ENCODE measurements around the gene FAM83F. TPM values are rescaled to one million over a fixed set of nuclear protein-coding genes. Genes with fewer than 3 reads are reported as not detected.

FAM83F gene
- total and polyA plus RNA-seq, 10 of the 15 experiments (the other 5 are each of a cell fraction or from before 2014, with no cell fraction given), result 0.01 to 0.05 (median 0.01) TPM; not detected in 7

DNA sequence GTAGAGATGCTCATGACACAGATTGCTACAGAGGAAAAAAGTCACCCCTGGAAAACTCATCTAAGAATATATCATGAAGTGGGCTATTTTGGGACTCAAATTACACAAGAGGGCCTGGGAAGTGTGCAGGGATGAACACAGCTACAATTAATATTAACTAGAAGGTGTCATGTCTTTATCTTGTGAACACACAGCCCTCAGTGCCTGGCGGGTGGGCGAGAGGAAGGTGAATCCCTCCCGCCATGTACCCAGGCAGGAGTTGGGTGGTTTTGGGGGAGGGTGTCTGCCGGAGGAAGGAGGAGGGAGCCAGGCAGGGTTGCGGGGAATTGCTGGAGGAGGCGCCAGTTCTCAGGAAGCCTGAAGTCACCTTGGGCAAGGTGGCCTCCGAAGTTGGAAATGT lies 5.1 kb upstream of the FAM83F start:
- Histone ChIP-seq H3K4me2 (ENCODE audit: control insufficient read depth, insufficient read depth) (no peak overlapping the region), H3K27ac (ENCODE audit: control insufficient read depth, insufficient read depth) (no peak overlapping the region), H3K79me2 (ENCODE audit: control insufficient read depth, insufficient read depth, low read length) (no peaks in the 10 kb centered on the region), H3K4me3 (no peak overlapping the region), H4K20me1 (ENCODE audit: control insufficient read depth, insufficient read depth) (no peaks in the 10 kb centered on the region), H3K9ac (ENCODE audit: control insufficient read depth, insufficient read depth, low read length) (no peak overlapping the region), H2AFZ (ENCODE audit: control insufficient read depth, low read depth, low read length) (no peak overlapping the region), H3K27me3 (replicated peaks in 1 of 2; ENCODE audit: control insufficient read depth in 2 of 2, insufficient read depth in 2 of 2, low read length in 1 of 2) (peaks cover 0 to 6% of the 10 kb centered on the region in 2 experiments; a peak in 2 of 4 replicates), H3K4me1 (ENCODE audit: control insufficient read depth, insufficient read depth, low read length) (peaks cover 11% of the 10 kb centered on the region), H3K9me3 (replicated peaks; ENCODE audit: control insufficient read depth, insufficient read depth, low read length) (no peaks in the 10 kb centered on the region), H3K36me3 (ENCODE audit: control insufficient read depth in 2 of 2, insufficient read depth in 2 of 2, low read length in 1 of 2) (no peaks in the 10 kb centered on the region)
- WGBS (ENCODE audit: insufficient coverage, insufficient replicate concordance, low lambda C conversion rate, missing lambda C conversion rate), result 67% methylated on average over 7 of the region's 7 CpGs
- ChIA-PET CTCF (no interaction called here), RAD21 (ENCODE audit: unreplicated experiment) (no interaction called here), POLR2A (no interaction called here), SMC1A (ENCODE audit: uncharacterized antibody, unreplicated experiment) (no interaction called here)
- FAIRE-seq (no peak), DNase-seq (ENCODE audit: low read depth, low spot score) (no peak), ATAC-seq (no peak)
- intact Hi-C loops (cut with micrococcal nuclease; ENCODE audit: unreplicated experiment) (no loop called here), in situ Hi-C loops (cut with MboI) (no loop called here)
- BruUV-seq (replicated peaks), result no TSS peak
- TF ChIP-seq MEF2B (IDR thresholded peaks at IDR 0.05; ENCODE audit: partially characterized antibody, poor library complexity, severe bottlenecking), result no peak
- no peak for TF ChIP-seq RB1 (IDR thresholded peaks at IDR 0.05; ENCODE audit: borderline replicate concordance)
- TF ChIP-seq ZSCAN29 (IDR thresholded peaks at IDR 0.05), result no peak
- TF ChIP-seq, protein P1, sequence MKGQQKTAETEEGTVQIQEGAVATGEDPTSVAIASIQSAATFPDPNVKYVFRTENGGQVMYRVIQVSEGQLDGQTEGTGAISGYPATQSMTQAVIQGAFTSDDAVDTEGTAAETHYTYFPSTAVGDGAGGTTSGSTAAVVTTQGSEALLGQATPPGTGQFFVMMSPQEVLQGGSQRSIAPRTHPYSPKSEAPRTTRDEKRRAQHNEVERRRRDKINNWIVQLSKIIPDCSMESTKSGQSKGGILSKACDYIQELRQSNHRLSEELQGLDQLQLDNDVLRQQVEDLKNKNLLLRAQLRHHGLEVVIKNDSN (IDR thresholded peaks at IDR 0.05; ENCODE audit: borderline replicate concordance, extremely low read length, insufficient read depth, low read depth, low read length), result no peak
- TF ChIP-seq HDAC2 (IDR thresholded peaks at IDR 0.05), result no peak
- no peak for TF ChIP-seq SREBF2 (IDR thresholded peaks at IDR 0.05; ENCODE audit: low read length)
- TF ChIP-seq, protein P2, sequence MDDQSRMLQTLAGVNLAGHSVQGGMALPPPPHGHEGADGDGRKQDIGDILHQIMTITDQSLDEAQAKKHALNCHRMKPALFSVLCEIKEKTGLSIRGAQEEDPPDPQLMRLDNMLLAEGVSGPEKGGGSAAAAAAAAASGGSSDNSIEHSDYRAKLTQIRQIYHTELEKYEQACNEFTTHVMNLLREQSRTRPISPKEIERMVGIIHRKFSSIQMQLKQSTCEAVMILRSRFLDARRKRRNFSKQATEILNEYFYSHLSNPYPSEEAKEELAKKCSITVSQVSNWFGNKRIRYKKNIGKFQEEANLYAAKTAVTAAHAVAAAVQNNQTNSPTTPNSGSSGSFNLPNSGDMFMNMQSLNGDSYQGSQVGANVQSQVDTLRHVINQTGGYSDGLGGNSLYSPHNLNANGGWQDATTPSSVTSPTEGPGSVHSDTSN (IDR thresholded peaks at IDR 0.05; ENCODE audit: insufficient replicate concordance, low read depth, low read length), result no peak
- TF ChIP-seq MAX (IDR thresholded peaks at IDR 0.05; ENCODE audit: low read depth, low read length), result no peak
- no peak for TF ChIP-seq CHD2 (IDR thresholded peaks at IDR 0.05; ENCODE audit: borderline replicate concordance, low read depth, low read length)
- no peak for TF ChIP-seq PRDM15 (CRISPR knock-in tag; IDR thresholded peaks at IDR 0.05)
- no peak for TF ChIP-seq SP1 (IDR thresholded peaks at IDR 0.05; ENCODE audit: low read depth, low read length)
- no peak for TF ChIP-seq CBX5 (IDR thresholded peaks at IDR 0.05; ENCODE audit: low read depth)
- no peak for TF ChIP-seq ZNF207 (IDR thresholded peaks at IDR 0.05; ENCODE audit: borderline replicate concordance)
- TF ChIP-seq, protein P3, sequence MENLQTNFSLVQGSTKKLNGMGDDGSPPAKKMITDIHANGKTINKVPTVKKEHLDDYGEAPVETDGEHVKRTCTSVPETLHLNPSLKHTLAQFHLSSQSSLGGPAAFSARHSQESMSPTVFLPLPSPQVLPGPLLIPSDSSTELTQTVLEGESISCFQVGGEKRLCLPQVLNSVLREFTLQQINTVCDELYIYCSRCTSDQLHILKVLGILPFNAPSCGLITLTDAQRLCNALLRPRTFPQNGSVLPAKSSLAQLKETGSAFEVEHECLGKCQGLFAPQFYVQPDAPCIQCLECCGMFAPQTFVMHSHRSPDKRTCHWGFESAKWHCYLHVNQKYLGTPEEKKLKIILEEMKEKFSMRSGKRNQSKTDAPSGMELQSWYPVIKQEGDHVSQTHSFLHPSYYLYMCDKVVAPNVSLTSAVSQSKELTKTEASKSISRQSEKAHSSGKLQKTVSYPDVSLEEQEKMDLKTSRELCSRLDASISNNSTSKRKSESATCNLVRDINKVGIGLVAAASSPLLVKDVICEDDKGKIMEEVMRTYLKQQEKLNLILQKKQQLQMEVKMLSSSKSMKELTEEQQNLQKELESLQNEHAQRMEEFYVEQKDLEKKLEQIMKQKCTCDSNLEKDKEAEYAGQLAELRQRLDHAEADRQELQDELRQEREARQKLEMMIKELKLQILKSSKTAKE (IDR thresholded peaks at IDR 0.05; ENCODE audit: low read depth, poor library complexity, severe bottlenecking), result no peak

Measured in GM12878 (cell line).